Common myeloid progenitor, CD34-positive (primary cell): Measurements from ENCODE around the gene PIP5KL1.

Experiments used
- CTCF ChIA-PET: fragments of 350-600 bp; sonication (Branson Sonifier 250); formaldehyde crosslinking; loops from one replicate; lab custom pipeline; 2021; ENCODE audit warnings: antibody characterized with exemption; lab: Charles Lee
- POLR2A ChIA-PET: fragments of 350-600 bp; sonication (Branson Sonifier 250); formaldehyde crosslinking; loops from one replicate; lab custom pipeline; 2021; ENCODE audit warnings: antibody characterized with exemption; lab: Charles Lee
- DNase-seq, 3 donors: peaks; one replicate each; pipeline versions ENCODE4 v3.0.0 to v3.0.0-alpha.2; 2013
- H3K27ac ChIP-seq, 2 experiments: 1 replicate in 1 of 2; 2 replicates in 1 of 2; pipeline ENCODE4 v1.7.0; 2013; ENCODE audit warnings: inconsistent platforms in 2 of 2, low read length in 2 of 2, mild to moderate bottlenecking in 2 of 2, low read depth in 1 of 2, moderate library complexity in 1 of 2; ENCODE audit not compliant: severe bottlenecking in 2 of 2, insufficient read depth in 1 of 2, poor library complexity in 1 of 2
- H3K27me3 ChIP-seq, 5 experiments: replicated peaks in 2 of 5; 1 replicate in 3 of 5; 2 replicates in 2 of 5; pipeline versions ENCODE4 v1.6.1 to v1.7.0; 2013; ENCODE audit warnings: low read length in 4 of 5, mild to moderate bottlenecking in 2 of 5, moderate library complexity in 2 of 5, inconsistent platforms in 1 of 5; ENCODE audit not compliant: insufficient read depth in 5 of 5, control insufficient read depth in 4 of 5
- H3K36me3 ChIP-seq, 4 experiments: 1 replicate in 2 of 4; 2 replicates in 2 of 4; pipeline versions ENCODE4 v1.6.1 to v1.7.0; 2013; ENCODE audit warnings: low read length in 3 of 4, control low read depth in 1 of 4, mild to moderate bottlenecking in 1 of 4; ENCODE audit not compliant: control insufficient read depth in 4 of 4, insufficient read depth in 4 of 4
- H3K4me1 ChIP-seq, 4 experiments: 1 replicate in 3 of 4; 2 replicates in 1 of 4; pipeline versions ENCODE4 v1.6.1 to v1.7.1; 2013; ENCODE audit warnings: low read length in 3 of 4, mild to moderate bottlenecking in 3 of 4, control low read depth in 1 of 4, inconsistent platforms in 1 of 4, moderate library complexity in 1 of 4; ENCODE audit not compliant: control insufficient read depth in 4 of 4, insufficient read depth in 4 of 4; ENCODE audit errors: control extremely low read depth in 1 of 4
- H3K4me3 ChIP-seq, 7 experiments: 1 replicate in 4 of 7; 2 replicates in 3 of 7; pipeline versions ENCODE4 v1.5.1 to v1.7.0; 2013; ENCODE audit warnings: mild to moderate bottlenecking in 7 of 7, low read length in 6 of 7, moderate library complexity in 6 of 7, inconsistent platforms in 2 of 7, low read depth in 2 of 7, control low read depth in 1 of 7; ENCODE audit not compliant: insufficient read depth in 4 of 7, control insufficient read depth in 1 of 7; ENCODE audit errors: extremely low read depth in 1 of 7
- H3K9me3 ChIP-seq, 5 experiments: 1 replicate in 4 of 5; 2 replicates in 1 of 5; pipeline versions ENCODE4 v1.6.1 to v1.7.1; 2013; ENCODE audit warnings: low read length in 4 of 5, mild to moderate bottlenecking in 2 of 5, inconsistent platforms in 1 of 5, low read depth in 1 of 5, moderate library complexity in 1 of 5; ENCODE audit not compliant: control insufficient read depth in 4 of 5, insufficient read depth in 2 of 5; ENCODE audit errors: control extremely low read depth in 1 of 5
- WGBS: methylation state at CpG from one replicate; pipeline ENCODE4 v1.1.5; 2013; ENCODE audit not compliant: insufficient coverage; 5-methylcytosine and 5-hydroxymethylcytosine counted together

PIP5KL1 gene

GRCh38 chr9:127916720-127917581, 13.6 kb downstream of the PIP5KL1 start, which contains the start of gene ST6GALNAC4:
ST6GALNAC4 (minus strand) TSS chr9:127917041; CDS start chr9:127916419, 622 bp downstream.
- no peaks in the 10 kb centered on the region for H3K9me3 ChIP-seq
- CTCF ChIA-PET, result interaction anchor here (0.8 to 4.4 kb wide), 14 partner anchors 11 to 147 kb away, joined by 3 to 15 read pairs (median 4); partner anchors contain the start of gene ST6GALNAC6

DNA sequence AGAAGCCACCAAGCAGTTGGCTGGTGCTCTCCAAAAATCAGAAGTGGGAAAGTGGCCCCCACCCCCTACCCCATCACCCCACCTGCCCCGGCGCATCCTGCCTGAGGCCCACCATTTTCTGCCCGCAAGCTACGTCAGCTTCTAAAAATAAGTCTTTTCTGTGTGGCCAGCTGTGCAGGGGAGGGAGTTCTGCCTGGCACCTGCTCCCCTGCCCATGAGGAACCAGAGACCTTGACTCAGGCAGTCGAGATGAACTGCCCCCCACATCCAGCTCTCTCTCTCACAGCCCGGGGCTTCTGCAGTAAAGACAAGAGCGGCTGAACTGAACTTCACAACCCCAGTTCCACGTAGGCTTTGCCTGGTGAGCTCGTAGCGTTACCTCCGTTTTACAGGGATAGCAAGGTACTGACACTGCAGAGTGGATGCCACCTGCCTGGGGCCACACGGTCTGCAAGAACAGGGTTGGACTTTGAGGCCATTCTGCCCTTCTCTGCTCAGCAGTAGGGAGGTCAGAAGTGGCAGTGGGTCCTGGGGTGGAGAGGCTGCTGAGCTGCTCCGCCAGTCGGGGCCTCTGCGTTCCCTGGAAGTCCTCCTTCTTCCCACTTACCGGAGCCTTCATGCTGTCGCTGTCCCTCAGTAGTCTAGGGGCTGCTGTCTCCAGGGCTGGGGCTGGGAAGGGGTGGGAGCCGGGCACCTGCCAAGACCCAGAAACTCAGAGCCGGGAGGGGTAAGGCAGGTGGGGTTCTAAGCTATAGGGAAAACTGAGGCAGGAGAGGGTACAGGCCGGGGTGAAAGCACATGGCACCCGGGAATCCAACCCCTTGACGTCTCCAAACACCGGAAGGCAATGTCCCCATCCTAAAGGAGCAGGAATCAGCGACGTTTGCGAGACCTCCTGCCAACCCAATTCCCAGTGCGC, 14.5 kb downstream of the PIP5KL1 start:
- ChIA-PET POLR2A (interaction anchor here (1.1 to 3.4 kb wide), 5 partner anchors 13 to 131 kb away, joined by 3 to 15 read pairs (median 7); partner anchors contain the start of genes CDK9 and ST6GALNAC6), CTCF (interaction anchor here (0.7 to 4.1 kb wide), 14 partner anchors 10 to 327 kb away, joined by 3 to 15 read pairs (median 5); partner anchors contain the start of genes ST6GALNAC6 and TOR2A)
- Histone ChIP-seq H3K27ac (peak overlapping the region in 1 of 2 experiments; percentile 66), H3K27me3 (no peaks in the 10 kb centered on the region), H3K4me3 (peak overlapping the region; percentile 41 to 94 (median 77)), H3K9me3 (no peaks in the 10 kb centered on the region), H3K36me3 (peaks cover 2 to 25% (median 17%) of the 10 kb centered on the region in 4 experiments), H3K4me1 (peaks cover 2 to 56% (median 41%) of the 10 kb centered on the region in 4 experiments)
- peak; percentile 77 to 97 (median 96) for DNase-seq
- WGBS, result 6% methylated on average over 19 of the region's 27 CpGs

More at GRCh38 chr9:127916720-127917581, 13.6 kb downstream of the PIP5KL1 start, which contains the start of gene ST6GALNAC4:
- under 1% methylated on average over 44 of the region's 71 CpGs for WGBS
- peaks cover 0 to 21% (median 13%) of the 10 kb centered on the region in 4 experiments for H3K36me3 ChIP-seq
- POLR2A ChIA-PET, result interaction anchor here (0.5 to 3.4 kb wide), 5 partner anchors 19 to 348 kb away, joined by 3 to 15 read pairs (median 5); partner anchors contain the start of gene ST6GALNAC6
- peak; percentile 85 to 91 (median 91) for DNase-seq
- peaks cover 2 to 62% (median 48%) of the 10 kb centered on the region in 4 experiments for H3K4me1 ChIP-seq
- peak within 1 kb of the TSS in 1 of 2 experiments; percentile 66 for H3K27ac ChIP-seq
- peaks cover 0 to 2% (median 0%) of the 10 kb centered on the region in 5 experiments for H3K27me3 ChIP-seq
- H3K4me3 ChIP-seq, result peak within 1 kb of the TSS; percentile 41 to 94 (median 77)

- no peak for DNase-seq
- peak overlapping the region in 4 of 7 experiments; percentile 9 to 74 (median 35) for H3K4me3 ChIP-seq
- peaks cover 2 to 56% (median 41%) of the 10 kb centered on the region in 4 experiments for H3K4me1 ChIP-seq
- no peaks in the 10 kb centered on the region for H3K27me3 ChIP-seq
- CTCF ChIA-PET, result interaction anchor here (0.7 to 4.1 kb wide), 12 partner anchors 9 to 327 kb away, joined by 3 to 15 read pairs (median 4); partner anchors contain the start of genes ST6GALNAC6 and TOR2A
- H3K27ac ChIP-seq, result no peak overlapping the region
- WGBS, result 88% methylated on average over 2 of the region's 5 CpGs
- POLR2A ChIA-PET, result interaction anchor here (1.1 to 3.4 kb wide), 5 partner anchors 12 to 130 kb away, joined by 3 to 15 read pairs (median 7); partner anchors contain the start of genes CDK9 and ST6GALNAC6
- no peaks in the 10 kb centered on the region for H3K9me3 ChIP-seq
- H3K36me3 ChIP-seq, result peaks cover 2 to 30% (median 21%) of the 10 kb centered on the region in 4 experiments
Measured at GRCh38 chr9:127915325-127915752, 15.2 kb downstream of the PIP5KL1 start.

DNA sequence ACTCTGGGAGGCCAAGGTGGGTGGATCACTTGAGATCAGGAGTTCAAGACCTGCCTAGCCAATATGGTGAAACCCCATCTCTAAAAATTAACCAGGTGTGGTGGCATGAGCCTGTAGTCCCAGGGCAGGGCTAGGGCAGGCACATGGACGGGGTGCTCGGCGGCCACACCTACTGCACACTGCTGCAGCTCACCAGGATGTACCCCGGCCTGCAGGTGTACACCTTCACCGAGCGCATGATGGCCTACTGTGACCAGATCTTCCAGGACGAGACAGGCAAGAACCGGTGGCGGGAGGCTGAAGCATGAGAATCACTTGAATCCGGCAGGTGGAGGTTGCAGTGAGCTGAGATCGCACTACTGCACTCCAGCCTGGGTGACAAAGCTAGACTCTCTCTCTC, 16.9 kb downstream of the PIP5KL1 start:
- H3K4me3 ChIP-seq, result no peak overlapping the region
- H3K9me3 ChIP-seq, result no peaks in the 10 kb centered on the region
- ChIA-PET CTCF (interaction anchor here (1.1 to 3.2 kb wide), 4 partner anchors 17 to 180 kb away, joined by 3 to 9 read pairs (median 4); no protein-coding TSS in a partner anchor), POLR2A (interaction anchor here (0.7 kb wide), 1 partner anchor 144 kb away, joined by 3 read pairs; no protein-coding TSS in a partner anchor)
- no peaks in the 10 kb centered on the region for H3K27me3 ChIP-seq
- H3K27ac ChIP-seq, result no peak overlapping the region
- DNase-seq, result no peak
- H3K4me1 ChIP-seq, result peaks cover 2 to 51% (median 37%) of the 10 kb centered on the region in 4 experiments
- 98% methylated on average over 11 of the region's 11 CpGs for WGBS
- H3K36me3 ChIP-seq, result peaks cover 2 to 41% (median 23%) of the 10 kb centered on the region in 4 experiments

DNA sequence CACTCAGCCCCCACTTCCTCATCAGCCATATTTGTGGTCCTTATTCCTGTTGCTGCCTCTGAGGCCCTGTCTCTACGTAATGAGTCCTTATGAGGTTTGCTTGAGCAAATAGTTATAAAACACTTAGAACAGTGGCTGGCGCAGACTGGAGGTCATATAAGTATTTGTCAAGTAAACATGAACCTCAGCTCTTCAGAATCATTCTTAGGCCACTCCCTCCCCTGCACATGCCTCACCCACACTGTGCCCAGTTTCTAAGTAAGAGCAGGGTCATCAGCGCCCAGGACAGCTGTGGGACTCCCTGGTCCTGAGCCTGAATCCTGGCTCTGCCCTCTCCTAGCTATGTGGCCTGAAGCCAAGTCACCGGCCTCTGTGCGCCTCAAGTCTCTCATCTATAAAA, 17.7 kb downstream of the PIP5KL1 start:
- 100% methylated on average over 3 of the region's 5 CpGs for WGBS
- ChIA-PET POLR2A (no interaction called here), CTCF (interaction anchor here (1.0 to 1.8 kb wide), 5 partner anchors 8 to 178 kb away, joined by 3 to 6 read pairs (median 5); partner anchors contain the start of gene TOR2A)
- H3K4me1 ChIP-seq, result peaks cover 2 to 43% (median 29%) of the 10 kb centered on the region in 4 experiments
- H3K9me3 ChIP-seq, result no peaks in the 10 kb centered on the region
- no peaks in the 10 kb centered on the region for H3K27me3 ChIP-seq
- peaks cover 3 to 48% (median 28%) of the 10 kb centered on the region in 4 experiments for H3K36me3 ChIP-seq
- no peak overlapping the region for H3K27ac ChIP-seq
- H3K4me3 ChIP-seq, result no peak overlapping the region
- no peak for DNase-seq

DNA sequence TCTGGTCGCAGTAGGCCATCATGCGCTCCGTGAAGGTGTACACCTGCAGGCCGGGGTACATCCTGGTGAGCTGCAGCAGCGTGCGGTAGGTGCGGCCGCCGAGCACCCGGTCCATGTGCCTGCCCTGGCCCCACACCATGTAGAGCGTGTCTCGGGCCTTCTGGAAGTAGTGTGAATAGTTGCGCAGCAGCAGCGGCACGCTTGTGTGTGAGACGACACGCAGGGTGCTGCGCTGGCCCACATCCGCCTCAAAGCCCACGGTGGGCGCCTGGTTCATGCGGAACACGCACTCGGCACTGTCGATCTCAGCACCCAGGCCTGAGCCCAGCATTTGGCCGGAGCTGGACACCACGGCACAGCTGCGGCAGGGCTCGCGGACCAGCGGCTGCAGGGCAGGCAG, 18.3 kb downstream of the PIP5KL1 start:
- 97% methylated on average over 30 of the region's 31 CpGs for WGBS

More for the DNA sequence above, 18.3 kb downstream of the PIP5KL1 start:
- H3K4me3 ChIP-seq, result no peak overlapping the region
- ChIA-PET POLR2A (no interaction called here), CTCF (interaction anchor here (1.0 to 1.8 kb wide), 5 partner anchors 9 to 178 kb away, joined by 3 to 6 read pairs (median 5); partner anchors contain the start of gene TOR2A)
- H3K4me1 ChIP-seq, result peaks cover 0 to 38% (median 24%) of the 10 kb centered on the region in 4 experiments
- H3K27me3 ChIP-seq, result no peaks in the 10 kb centered on the region
- no peak for DNase-seq
- H3K36me3 ChIP-seq, result peaks cover 3 to 50% (median 28%) of the 10 kb centered on the region in 4 experiments
- no peaks in the 10 kb centered on the region for H3K9me3 ChIP-seq
- H3K27ac ChIP-seq, result no peak overlapping the region
